ENCODE measurements around the gene NEDD4L.
"Not testable (repeated sequence)": the region's sequence is repeated elsewhere in the genome, so short reads cannot be mapped to it uniquely, and the experiment has no call there.

The NEDD4L gene

DNA sequence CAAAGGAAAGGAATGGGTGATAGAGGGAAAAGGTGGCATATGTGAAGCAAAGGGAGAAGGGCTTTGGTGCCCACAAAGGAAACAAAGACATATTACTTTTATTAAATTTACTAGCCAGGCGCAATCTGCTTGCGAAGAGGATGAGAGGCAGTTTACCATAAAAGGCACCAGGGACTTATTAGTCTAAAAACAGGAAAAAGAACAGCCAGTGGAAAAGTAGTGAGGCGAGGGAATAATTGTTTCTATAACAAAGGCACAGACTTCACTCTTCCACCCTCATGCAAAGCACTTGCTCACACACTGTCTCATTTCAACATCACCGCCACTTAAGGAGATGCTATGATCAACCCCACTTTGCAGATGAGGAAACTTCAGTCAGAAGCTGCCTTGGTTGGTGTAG is 374.3 kb downstream of the NEDD4L start:
- no peak for DNase-seq (ENCODE audit: low read depth in 2 of 2)

- no peak for DNase-seq (ENCODE audit: low read depth in 2 of 2)
Observed at GRCh38 chr18:58419587-58420199, 375.7 kb downstream of the NEDD4L start.

DNA sequence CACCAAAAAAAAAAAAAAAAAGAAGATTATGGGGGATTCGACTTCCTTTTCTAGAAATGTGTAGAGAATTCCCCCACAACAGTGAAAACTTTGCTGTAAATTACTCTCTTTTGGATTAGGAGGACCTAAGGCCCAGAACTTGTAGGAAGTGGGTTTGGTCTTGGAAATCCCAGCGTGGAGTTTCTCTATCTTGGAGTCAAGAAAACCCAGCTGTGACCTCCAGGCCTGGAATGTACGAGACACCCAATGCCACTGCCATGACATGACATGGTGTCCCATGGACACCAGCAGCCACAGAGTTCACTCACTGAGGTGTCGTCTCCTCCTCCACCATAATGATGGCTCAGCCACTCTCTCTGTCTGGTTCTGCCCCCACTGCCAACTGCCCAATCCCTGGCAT is 382.6 kb downstream of the NEDD4L start:
- DNase-seq (ENCODE audit: low read depth in 2 of 2): no peak

DNA sequence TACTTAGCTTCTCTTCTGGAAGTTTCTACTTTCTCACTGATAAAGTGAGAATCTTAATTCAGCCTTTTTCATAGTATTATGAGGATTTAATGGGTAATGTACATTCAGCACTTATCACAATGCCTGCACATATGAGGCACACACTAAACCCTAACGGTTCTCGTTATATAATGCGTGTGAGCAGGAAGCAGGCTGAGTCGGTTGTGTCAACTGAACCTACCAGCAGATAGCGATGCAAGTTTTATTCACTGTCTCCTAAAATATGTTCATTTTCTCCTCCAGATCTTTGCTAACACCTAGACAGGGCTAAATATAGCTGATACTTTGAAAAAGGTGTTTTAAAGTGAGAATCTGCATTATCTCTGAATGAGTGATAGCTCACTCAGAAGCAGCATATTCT is 383.3 kb downstream of the NEDD4L start:
- DNase-seq (ENCODE audit: low read depth in 2 of 2): no peak

- DNase-seq (ENCODE audit: low read depth in 2 of 2): no peak
Observed at GRCh38 chr18:58429442-58429841, 385.4 kb downstream of the NEDD4L start.

DNA sequence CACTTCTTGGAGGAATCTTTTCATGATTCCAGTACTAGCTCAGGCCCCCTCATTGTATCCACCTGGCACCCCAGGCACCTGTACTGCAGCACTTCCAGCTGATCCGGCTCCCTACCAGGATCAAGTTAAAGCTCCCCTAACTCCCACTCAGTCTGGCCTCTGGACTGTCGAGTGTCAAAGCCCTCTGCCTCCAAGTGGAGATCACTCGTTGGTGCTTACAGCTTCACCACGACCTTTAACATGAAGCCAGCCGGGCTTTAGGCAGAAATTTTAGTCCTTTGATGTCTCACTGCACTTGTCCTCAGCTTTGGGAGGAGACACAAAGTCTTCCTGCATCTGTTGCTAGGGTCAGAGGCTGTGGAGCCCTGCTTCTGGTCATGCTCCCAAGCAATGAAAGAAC is 387.2 kb downstream of the NEDD4L start:
- DNase-seq (ENCODE audit: low read depth in 2 of 2): no peak

DNA sequence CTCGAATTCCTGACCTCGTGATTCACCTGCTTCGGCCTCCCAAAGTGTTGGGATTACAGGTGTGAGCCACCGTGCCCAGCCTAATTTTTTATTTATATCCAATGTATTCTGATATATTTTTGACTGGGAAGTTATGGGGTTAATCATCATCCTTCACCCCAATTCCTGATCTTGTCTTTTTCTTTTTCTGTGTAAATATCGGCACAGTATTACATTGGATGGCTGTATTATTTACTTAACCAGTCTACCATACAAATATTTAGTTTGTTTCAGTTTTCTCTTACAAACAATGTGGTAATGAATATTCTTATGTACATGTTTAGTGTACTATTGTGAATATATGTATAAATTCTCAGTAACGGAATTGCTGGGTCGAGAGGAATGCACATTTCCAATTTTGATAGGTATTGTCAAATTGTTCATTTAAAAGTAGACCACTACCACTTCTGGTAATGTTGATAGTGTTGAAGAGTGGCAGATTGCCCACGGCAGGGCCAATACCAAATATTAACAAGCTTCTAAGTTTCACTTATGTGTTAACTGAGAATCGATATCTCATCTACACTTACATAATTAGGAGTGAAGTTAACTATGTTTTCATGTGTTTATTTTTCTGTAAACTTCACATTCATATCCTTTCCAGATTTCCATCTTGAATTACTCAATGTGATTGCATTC is 388.2 kb downstream of the NEDD4L start:
- DNase-seq (ENCODE audit: low read depth in 2 of 2): no peak

DNA sequence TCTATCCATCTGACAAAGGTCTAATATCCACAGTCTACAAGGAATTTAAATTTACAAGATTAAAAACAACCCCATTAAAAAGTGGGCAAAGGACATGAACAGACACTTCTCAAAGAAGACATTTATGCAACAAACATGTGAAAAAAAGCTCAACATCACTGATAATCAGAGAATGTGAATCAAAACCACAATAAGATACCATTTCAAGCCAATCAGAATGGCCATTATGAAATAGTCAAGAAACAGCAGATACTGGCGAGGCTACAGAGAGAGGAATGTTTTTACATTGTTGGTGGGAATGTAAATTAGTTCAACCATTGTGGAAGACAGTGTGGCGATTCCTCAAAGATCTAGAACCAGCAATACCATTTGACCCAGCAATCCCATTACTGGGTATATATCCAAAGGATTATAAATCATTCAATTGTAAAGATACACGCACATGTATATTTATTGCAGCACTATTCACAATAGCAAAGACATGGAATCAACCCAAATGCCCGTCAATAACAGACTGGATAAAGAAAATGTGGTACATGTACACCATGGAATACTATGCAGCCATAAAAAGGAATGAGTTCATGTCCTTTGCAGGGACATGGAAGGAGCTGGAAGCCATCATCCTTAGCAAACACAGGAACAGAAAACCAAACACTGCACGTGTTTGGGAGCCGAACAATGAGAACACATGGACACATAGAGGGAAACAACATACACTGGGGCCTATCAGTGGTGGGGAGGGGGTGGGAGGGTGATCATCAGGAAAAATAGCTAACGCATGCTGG is 391.4 kb downstream of the NEDD4L start:
- DNase-seq (ENCODE audit: low read depth in 2 of 2): not testable (repeated sequence)

DNA sequence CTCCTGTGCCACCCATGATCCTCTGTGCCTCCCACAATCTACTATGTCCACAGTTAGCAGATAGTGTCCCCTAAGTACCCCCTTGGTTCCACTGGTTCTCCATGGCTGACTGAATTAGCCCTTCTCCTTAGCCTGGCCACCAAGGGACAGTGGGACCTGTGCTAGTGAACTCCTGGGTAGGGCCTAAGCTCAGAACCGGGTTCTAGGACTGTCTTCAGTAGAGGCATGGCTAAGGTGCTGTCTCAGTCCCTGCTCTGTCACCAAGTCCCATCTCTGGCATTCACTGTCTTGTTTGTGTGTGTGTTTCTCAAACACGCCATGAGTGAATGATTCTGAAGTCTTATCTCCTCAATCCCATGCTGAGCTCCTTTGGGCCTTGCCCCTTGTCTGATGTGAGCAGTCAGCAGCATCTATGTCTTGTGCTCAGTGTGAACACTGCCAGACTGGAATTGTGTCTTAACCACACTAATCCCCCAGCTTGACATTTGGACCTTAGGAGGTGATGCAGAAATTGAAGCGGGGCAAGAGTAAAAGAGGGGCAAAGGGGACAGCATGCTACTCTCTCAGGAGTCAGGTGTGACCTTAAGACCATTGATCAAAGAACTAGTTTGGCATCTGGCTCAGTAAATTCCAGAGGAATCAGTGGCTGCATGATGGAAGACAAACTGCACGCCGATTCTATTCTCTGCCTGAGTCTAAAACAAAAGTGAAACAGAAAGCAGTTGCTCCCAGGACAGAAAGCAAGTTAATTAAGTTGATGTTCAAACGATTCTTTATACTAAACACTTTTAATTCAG is 394.3 kb downstream of the NEDD4L start:
- DNase-seq (ENCODE audit: low read depth in 2 of 2): no peak

DNA sequence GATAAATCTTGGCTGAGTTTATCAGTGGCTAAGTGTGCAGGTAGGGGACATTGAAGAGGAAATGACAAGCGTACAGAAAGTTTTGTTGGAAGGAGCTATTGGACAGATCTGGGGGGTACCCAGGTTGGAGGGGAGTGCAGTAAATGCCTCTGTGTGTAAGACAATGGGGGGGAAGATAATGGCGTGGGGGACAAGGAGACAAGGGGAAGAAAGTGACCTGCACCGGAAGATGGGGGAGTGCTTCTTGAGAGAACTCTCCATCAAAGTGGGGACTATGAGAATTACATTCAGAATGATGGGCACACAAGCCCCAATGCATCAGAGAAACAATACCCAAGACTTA is 394.9 kb downstream of the NEDD4L start:
- DNase-seq (ENCODE audit: low read depth in 2 of 2): no peak

GRCh38 chr18:58443671-58444070 is 399.6 kb downstream of the NEDD4L start:
- no peak for DNase-seq (ENCODE audit: low read depth in 2 of 2)

DNA sequence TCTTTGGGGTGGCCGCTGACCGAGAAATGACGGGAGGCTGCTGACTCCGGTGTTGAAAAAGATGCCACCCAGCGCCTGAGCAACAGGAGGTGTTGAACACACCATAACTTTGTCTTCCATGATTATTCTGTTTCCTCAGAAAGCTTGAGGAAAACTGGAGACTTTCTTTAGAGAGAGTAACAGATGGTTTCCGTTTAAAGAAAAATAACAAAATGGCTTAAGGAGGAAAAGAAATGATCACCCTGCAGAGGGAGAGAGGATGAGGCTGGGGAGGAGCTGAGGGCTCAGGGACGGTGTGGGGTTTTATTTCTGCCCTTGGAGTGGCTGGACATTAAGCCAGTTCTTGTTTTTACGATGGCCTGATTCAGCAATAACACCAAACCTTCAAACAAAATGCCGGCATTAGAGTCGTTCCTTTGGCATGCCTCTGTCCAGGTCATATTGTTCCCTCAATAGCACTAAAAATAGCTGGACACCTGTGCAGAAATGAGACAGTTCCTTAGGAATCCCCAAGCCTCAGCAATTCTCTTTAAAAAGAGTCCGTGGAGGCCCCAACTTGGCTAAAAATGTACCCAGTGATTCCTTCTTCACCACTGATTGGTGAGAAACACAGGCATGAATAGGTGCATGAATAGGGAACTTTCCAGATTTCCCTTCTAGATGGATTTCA is 402.5 kb downstream of the NEDD4L start:
- DNase-seq (ENCODE audit: low read depth in 2 of 2): no peak

DNA sequence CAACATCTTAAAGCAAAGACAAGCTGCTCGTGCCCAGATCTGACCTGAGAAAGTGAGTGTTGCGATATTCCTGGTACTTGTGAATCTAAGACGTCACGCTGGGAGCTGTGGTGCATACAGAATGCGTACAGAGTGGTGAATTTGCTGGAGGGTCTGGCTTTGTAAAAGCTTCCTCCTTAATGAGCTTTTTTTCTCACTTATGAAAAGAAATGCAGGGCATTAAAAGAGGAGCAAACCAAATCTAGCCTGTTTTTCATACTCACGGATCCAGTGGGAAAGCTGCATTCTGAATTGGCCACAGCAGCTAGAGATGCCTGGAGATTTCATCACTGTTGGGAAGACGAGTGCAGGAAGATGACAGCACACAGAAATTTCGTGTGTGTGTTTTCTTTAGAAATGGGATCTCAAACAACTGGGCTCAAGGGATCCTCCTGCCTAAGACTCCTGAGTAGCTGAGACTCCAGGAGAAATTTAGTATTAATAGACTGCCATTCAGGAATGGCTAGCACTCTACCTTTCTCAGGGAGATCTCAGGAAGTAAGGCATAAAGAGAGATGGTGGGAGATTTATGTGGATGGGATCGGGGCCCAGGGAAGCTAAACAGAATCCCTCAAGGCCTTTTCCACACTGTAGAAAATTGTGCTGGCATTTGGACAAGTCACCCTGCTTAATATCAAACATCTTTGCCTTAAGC is 403.5 kb downstream of the NEDD4L start:
- no peak for DNase-seq (ENCODE audit: low read depth in 2 of 2)

DNA sequence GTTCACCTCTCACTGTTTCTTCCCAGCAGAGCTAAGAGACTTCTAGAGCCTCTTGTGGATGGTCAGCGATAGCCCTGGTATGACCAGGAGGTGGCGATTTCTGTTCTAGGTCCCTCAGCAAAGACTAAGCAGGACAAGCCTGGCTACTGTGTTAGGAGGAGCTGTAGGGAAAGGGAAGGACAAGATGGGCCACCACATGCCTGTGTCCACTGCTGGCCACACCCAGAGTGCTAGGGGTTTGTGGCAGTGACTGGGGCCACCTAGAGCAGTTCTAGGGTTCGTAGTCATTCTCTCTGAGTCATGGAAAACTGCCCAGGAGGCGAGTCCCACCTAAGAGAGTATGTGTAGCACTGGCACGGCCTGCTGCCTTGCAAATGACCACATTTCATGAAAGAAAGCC is 405.4 kb downstream of the NEDD4L start:
- no peak for DNase-seq (ENCODE audit: low read depth in 2 of 2)
